ENCODE measurements around the gene ATE1. TPM values are rescaled to one million over a fixed set of nuclear protein-coding genes. Genes with fewer than 3 reads are reported as not detected.

Gene ATE1
- total and polyA plus RNA-seq, 9 donors, result 13.8 to 29.4 (median 20.0) TPM

DNA sequence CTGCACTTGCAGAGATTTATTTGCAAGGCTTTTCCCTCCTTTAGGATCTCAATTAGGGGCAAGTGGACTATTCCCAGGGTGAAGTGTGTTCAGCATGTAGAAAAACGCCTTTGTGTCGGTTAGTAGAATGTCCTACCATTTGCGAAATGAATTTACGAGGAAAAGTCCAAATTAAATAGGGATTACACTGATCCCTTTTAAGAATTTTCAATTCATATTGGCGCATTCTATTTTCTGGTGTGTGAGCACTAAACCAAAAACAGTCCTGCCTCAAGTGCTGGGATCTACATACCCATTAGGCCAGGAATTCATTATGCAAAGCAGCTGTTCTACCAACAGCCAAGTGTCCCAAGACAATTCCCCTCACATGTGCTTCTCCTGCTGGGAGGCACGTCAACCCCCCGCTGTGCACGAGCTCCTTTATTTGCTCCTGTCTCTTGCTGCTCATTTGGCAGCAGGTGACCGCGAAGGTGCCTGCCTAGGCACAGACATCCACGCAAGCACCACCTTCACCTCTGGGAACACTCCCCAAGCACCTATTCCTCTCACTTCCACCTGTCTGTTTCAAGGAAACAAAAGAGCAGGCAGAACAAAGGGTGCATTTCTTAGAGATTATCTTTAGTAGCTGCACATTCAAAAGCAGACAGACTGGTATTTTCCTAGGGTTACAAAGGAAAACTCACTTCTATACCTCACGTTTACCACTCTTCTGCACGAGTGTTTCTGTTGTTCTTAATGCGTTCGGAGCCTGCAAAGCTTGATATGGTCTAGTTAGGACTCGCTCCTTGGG lies 195.0 kb downstream of the ATE1 start:
- no peaks in the 10 kb centered on the region for H3K36me3 ChIP-seq (ENCODE audit: control insufficient read depth, insufficient read depth, low read length)
- peaks cover 17% of the 10 kb centered on the region for H3K27me3 ChIP-seq (ENCODE audit: control insufficient read depth, insufficient read depth, low read length)
- H3K9me3 ChIP-seq (replicated peaks; ENCODE audit: control insufficient read depth, low read depth, low read length), result no peaks in the 10 kb centered on the region
- H3K27ac ChIP-seq (ENCODE audit: low read length), result no peak overlapping the region
- 63% methylated on average over 15 of the region's 16 CpGs for WGBS (ENCODE audit: insufficient coverage)
- H3K4me1 ChIP-seq (ENCODE audit: control insufficient read depth, insufficient read depth, low read length), result no peaks in the 10 kb centered on the region
- DNase-seq, result no peak
- no peak overlapping the region for H3K4me3 ChIP-seq (ENCODE audit: low read length)

DNA sequence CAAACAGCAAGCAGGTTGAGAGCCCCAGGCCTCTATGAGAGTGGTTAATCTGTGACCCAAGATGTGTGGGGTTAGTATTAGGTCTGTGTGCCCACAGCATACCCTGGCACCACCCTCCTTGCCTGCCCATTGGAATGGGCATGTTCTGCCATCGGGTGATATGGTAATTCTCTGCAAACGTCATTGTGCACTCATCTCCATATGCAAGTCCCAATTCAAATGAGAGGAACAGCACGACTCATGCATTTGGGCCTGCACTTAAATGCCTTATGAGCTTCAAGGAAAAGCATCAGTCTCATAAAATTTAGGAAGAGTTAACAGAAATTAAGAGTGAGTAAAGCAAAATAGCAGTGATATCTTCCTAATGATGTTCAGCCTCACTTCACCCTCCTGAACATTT lies 195.7 kb downstream of the ATE1 start:
- no peaks in the 10 kb centered on the region for H3K4me1 ChIP-seq (ENCODE audit: control insufficient read depth, insufficient read depth, low read length)
- H3K27ac ChIP-seq (ENCODE audit: low read length), result no peak overlapping the region
- no peaks in the 10 kb centered on the region for H3K9me3 ChIP-seq (replicated peaks; ENCODE audit: control insufficient read depth, low read depth, low read length)
- H3K27me3 ChIP-seq (ENCODE audit: control insufficient read depth, insufficient read depth, low read length), result peaks cover 17% of the 10 kb centered on the region
- 83% methylated on average over 1 of the region's 3 CpGs for WGBS (ENCODE audit: insufficient coverage)
- H3K36me3 ChIP-seq (ENCODE audit: control insufficient read depth, insufficient read depth, low read length), result no peaks in the 10 kb centered on the region
- no peak for DNase-seq
- no peak overlapping the region for H3K4me3 ChIP-seq (ENCODE audit: low read length)

DNA sequence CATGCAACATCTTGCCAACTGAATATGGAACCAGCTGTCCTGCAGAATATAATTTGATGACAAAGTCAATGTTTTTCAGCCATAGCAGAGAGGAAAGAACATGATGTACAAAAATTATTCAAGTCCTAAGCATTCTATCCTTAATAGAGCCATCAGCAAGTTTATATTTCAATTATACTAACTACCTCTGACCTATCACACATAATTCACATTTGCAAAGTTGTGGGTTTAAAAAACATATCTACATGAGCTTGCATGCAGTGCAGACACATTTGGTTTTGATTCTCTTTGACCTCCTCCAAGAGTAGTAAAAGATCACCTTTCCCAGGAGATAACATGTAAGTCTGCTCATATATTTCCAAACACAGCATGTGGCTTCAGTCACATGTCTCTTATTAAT lies 203.5 kb downstream of the ATE1 start:
- H3K27me3 ChIP-seq (ENCODE audit: control insufficient read depth, insufficient read depth, low read length), result peaks cover 6% of the 10 kb centered on the region
- H3K36me3 ChIP-seq (ENCODE audit: control insufficient read depth, insufficient read depth, low read length), result no peaks in the 10 kb centered on the region
- no peak for DNase-seq
- H3K27ac ChIP-seq (ENCODE audit: low read length), result no peak overlapping the region
- H3K4me1 ChIP-seq (ENCODE audit: control insufficient read depth, insufficient read depth, low read length), result no peaks in the 10 kb centered on the region
- H3K9me3 ChIP-seq (replicated peaks; ENCODE audit: control insufficient read depth, low read depth, low read length), result no peaks in the 10 kb centered on the region
- no peak overlapping the region for H3K4me3 ChIP-seq (ENCODE audit: low read length)

DNA sequence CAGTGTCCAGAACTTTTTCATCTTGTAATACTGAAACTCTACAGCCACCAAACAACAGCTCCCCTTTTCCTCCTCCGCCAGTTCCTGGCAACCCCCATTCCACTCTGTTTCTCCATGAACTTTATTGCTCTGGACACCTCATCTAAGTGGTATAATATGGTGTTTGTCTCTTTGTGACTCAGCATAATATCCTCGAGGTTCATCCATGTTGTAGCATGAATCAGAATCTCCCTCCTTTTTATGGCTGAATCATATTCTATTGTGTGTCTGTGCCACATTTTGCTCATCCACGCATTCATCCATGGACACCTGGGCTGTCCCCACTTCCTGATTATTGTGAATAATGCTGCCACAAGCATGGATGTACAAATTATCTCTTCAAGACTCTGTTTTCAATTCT lies 205.2 kb downstream of the ATE1 start:
- WGBS (ENCODE audit: insufficient coverage), result no CpG with 5 or more reads among the region's 3 CpGs
- H3K4me3 ChIP-seq (ENCODE audit: low read length), result no peak overlapping the region
- no peaks in the 10 kb centered on the region for H3K4me1 ChIP-seq (ENCODE audit: control insufficient read depth, insufficient read depth, low read length)
- H3K36me3 ChIP-seq (ENCODE audit: control insufficient read depth, insufficient read depth, low read length), result no peaks in the 10 kb centered on the region
- DNase-seq, result no peak
- no peaks in the 10 kb centered on the region for H3K9me3 ChIP-seq (replicated peaks; ENCODE audit: control insufficient read depth, low read depth, low read length)
- no peak overlapping the region for H3K27ac ChIP-seq (ENCODE audit: low read length)
- peaks cover 6% of the 10 kb centered on the region for H3K27me3 ChIP-seq (ENCODE audit: control insufficient read depth, insufficient read depth, low read length)

DNA sequence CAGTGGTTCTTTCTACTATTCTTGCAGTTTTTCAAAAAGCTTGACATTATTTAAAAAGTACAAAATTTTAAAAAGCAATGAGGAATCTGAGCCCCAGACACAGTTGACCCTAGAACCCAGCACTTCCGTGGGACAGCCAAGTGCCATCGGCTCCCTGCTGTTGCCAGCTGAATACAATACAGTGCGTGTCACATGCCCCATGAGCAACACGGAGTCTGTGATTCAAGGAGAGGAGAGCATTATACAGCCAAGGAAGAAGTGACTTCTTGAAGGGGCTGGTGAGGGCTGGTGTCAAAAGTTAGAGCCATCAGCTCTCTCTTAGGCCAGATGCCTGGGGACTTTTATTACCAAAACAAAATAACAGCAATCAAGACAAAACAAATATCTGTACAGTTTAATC lies 206.6 kb downstream of the ATE1 start:
- H3K27me3 ChIP-seq (ENCODE audit: control insufficient read depth, insufficient read depth, low read length), result peaks cover 4% of the 10 kb centered on the region
- H3K4me3 ChIP-seq (ENCODE audit: low read length), result no peak overlapping the region
- H3K4me1 ChIP-seq (ENCODE audit: control insufficient read depth, insufficient read depth, low read length), result no peaks in the 10 kb centered on the region
- no peak overlapping the region for H3K27ac ChIP-seq (ENCODE audit: low read length)
- no peaks in the 10 kb centered on the region for H3K9me3 ChIP-seq (replicated peaks; ENCODE audit: control insufficient read depth, low read depth, low read length)
- WGBS (ENCODE audit: insufficient coverage), result 100% methylated on average over 3 of the region's 4 CpGs
- no peaks in the 10 kb centered on the region for H3K36me3 ChIP-seq (ENCODE audit: control insufficient read depth, insufficient read depth, low read length)
- DNase-seq, result no peak

DNA sequence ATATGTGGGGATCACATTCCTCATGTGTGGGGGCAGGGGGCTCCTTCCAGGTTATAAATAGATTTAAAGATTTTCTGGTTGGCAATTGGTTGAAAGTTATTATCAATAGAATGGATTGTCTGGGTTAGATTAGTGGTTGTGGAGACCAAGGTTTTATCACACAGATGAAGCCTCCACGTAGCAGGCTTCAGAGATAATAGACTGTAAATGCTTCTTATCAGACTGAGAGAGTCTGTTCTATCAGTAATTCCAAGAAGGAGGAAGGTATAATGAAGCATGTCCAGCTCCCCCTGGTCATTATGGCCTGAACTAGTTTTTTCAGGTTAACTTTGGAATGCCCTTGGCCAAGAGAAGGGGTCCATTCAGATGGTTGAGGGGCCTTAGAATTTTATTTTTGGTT lies 211.9 kb downstream of the ATE1 start:
- 57% methylated on average over 1 of the region's 1 CpG for WGBS (ENCODE audit: insufficient coverage)
- H3K36me3 ChIP-seq (ENCODE audit: control insufficient read depth, insufficient read depth, low read length), result no peaks in the 10 kb centered on the region
- no peaks in the 10 kb centered on the region for H3K9me3 ChIP-seq (replicated peaks; ENCODE audit: control insufficient read depth, low read depth, low read length)
- no peaks in the 10 kb centered on the region for H3K4me1 ChIP-seq (ENCODE audit: control insufficient read depth, insufficient read depth, low read length)
- H3K27me3 ChIP-seq (ENCODE audit: control insufficient read depth, insufficient read depth, low read length), result peaks cover 4% of the 10 kb centered on the region
- no peak overlapping the region for H3K27ac ChIP-seq (ENCODE audit: low read length)
- no peak for DNase-seq
- H3K4me3 ChIP-seq (ENCODE audit: low read length), result no peak overlapping the region

DNA sequence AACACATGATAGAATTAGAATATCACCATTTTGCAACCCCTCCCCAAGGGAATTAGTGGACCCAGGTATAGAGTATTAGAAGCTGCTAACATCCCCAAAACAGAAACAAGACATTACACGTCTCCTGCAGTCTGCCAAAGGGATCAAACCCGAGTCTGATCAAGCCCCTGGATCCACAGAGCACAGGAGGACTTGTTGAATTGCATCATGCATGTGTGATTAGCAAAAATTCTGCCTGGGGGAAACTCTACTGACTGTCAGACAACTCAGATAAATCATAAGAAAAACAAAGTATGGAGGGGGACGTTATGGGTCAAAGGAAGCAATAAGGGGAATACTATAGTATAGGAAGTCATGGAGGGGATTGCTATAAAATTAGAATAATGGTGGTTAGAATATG lies 212.8 kb downstream of the ATE1 start:
- H3K9me3 ChIP-seq (replicated peaks; ENCODE audit: control insufficient read depth, low read depth, low read length), result no peaks in the 10 kb centered on the region
- no CpG with 5 or more reads among the region's 3 CpGs for WGBS (ENCODE audit: insufficient coverage)
- H3K36me3 ChIP-seq (ENCODE audit: control insufficient read depth, insufficient read depth, low read length), result no peaks in the 10 kb centered on the region
- no peak for DNase-seq
- H3K4me1 ChIP-seq (ENCODE audit: control insufficient read depth, insufficient read depth, low read length), result no peaks in the 10 kb centered on the region
- peaks cover 11% of the 10 kb centered on the region for H3K27me3 ChIP-seq (ENCODE audit: control insufficient read depth, insufficient read depth, low read length)
- H3K4me3 ChIP-seq (ENCODE audit: low read length), result no peak overlapping the region
- no peak overlapping the region for H3K27ac ChIP-seq (ENCODE audit: low read length)

DNA sequence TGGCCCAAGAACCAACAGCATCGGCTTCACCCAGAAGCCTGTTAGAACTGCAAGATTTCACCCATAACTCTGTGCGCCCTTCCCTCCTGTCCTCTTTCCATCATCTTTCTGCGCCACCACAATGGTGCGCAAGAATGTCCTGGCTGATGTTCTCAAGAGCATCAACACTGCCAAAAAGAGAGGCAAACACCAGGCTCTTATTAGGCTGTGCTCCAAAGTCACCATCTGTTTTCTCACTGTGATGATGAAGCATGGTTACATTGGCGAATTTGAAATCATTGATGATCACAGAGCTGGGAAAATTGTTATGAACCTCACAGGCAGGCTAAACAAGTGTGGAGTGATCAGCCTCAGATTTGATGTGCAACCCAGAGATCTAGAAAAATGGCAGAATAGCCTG lies 214.3 kb downstream of the ATE1 start:
- Histone ChIP-seq H3K27me3 (ENCODE audit: control insufficient read depth, insufficient read depth, low read length) (peaks cover 14% of the 10 kb centered on the region), H3K9me3 (replicated peaks; ENCODE audit: control insufficient read depth, low read depth, low read length) (no peaks in the 10 kb centered on the region), H3K4me1 (ENCODE audit: control insufficient read depth, insufficient read depth, low read length) (no peaks in the 10 kb centered on the region), H3K27ac (ENCODE audit: low read length) (no peak overlapping the region), H3K4me3 (ENCODE audit: low read length) (no peak overlapping the region), H3K36me3 (ENCODE audit: control insufficient read depth, insufficient read depth, low read length) (no peaks in the 10 kb centered on the region)
- no peak for DNase-seq
- WGBS (ENCODE audit: insufficient coverage), result 73% methylated on average over 4 of the region's 5 CpGs

DNA sequence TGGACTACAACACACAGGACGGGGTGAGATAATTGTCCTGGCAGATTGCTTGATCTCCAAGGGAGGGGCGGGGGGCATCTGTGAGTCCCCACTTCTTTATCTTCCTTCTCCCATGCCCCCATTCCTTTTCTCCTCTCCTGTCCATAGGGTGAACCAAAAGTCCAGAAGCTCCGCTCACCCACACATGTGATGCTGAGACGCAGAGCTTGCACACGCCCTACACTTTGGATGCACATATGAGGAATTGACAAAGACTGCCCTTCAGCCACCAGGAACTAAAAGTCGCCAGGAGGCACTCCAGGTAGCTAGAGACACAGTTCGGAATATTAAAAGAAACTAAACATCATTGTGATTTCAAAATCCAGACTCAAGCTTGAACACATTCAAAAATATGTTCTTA lies 216.9 kb downstream of the ATE1 start:
- H3K36me3 ChIP-seq (ENCODE audit: control insufficient read depth, insufficient read depth, low read length), result no peaks in the 10 kb centered on the region
- no peaks in the 10 kb centered on the region for H3K4me1 ChIP-seq (ENCODE audit: control insufficient read depth, insufficient read depth, low read length)
- WGBS (ENCODE audit: insufficient coverage), result 61% methylated on average over 3 of the region's 7 CpGs
- no peaks in the 10 kb centered on the region for H3K9me3 ChIP-seq (replicated peaks; ENCODE audit: control insufficient read depth, low read depth, low read length)
- H3K27me3 ChIP-seq (ENCODE audit: control insufficient read depth, insufficient read depth, low read length), result peaks cover 15% of the 10 kb centered on the region
- no peak for DNase-seq
- no peak overlapping the region for H3K27ac ChIP-seq (ENCODE audit: low read length)
- no peak overlapping the region for H3K4me3 ChIP-seq (ENCODE audit: low read length)

DNA sequence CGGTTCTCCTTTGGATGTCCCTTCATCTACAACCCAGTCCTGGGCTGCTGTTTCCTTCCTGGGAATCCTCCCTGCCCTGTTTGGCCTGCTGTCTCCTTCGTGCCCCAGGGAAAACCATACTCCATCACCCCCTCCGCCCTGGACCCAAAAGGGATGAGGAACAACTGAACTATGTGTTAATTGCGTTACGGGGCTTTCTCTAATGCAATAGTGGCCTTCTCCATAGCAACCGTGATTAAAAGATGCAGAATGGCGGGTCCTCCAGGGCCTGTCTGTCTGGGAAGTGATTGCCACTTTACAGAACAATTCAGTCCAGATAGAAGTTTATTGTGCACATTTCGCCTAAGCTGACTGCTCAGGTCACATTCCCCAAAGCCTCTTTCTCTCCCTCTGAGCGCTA lies 217.6 kb downstream of the ATE1 start:
- Histone ChIP-seq H3K27me3 (ENCODE audit: control insufficient read depth, insufficient read depth, low read length) (peaks cover 15% of the 10 kb centered on the region), H3K4me1 (ENCODE audit: control insufficient read depth, insufficient read depth, low read length) (no peaks in the 10 kb centered on the region), H3K4me3 (ENCODE audit: low read length) (no peak overlapping the region), H3K9me3 (replicated peaks; ENCODE audit: control insufficient read depth, low read depth, low read length) (no peaks in the 10 kb centered on the region), H3K36me3 (ENCODE audit: control insufficient read depth, insufficient read depth, low read length) (no peaks in the 10 kb centered on the region), H3K27ac (ENCODE audit: low read length) (no peak overlapping the region)
- DNase-seq, result no peak
- 41% methylated on average over 2 of the region's 9 CpGs for WGBS (ENCODE audit: insufficient coverage)

DNA sequence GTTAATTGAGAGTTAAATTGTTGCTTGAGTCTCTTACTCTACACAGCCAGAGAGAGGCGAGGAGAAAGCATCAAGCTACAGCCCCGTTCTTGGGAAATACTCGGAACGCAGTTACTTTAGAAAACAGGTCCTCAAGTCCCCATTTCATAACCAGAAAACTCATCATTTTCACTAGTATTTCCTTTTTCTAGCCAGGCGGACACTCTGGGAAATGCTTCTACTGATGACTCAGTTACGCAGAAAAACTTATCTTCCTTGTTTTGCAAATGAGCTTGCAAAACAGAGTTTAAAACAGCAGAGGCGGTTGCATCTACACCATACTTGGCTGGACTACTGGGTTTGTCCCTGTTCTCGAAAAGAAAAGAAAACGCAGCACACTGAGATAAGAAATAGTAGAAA lies 218.2 kb downstream of the ATE1 start:
- H3K27me3 ChIP-seq (ENCODE audit: control insufficient read depth, insufficient read depth, low read length), result peaks cover 15% of the 10 kb centered on the region
- no peaks in the 10 kb centered on the region for H3K36me3 ChIP-seq (ENCODE audit: control insufficient read depth, insufficient read depth, low read length)
- H3K4me1 ChIP-seq (ENCODE audit: control insufficient read depth, insufficient read depth, low read length), result no peaks in the 10 kb centered on the region
- 67% methylated on average over 5 of the region's 9 CpGs for WGBS (ENCODE audit: insufficient coverage)
- DNase-seq, result peak; percentile 8
- H3K4me3 ChIP-seq (ENCODE audit: low read length), result no peak overlapping the region
- H3K9me3 ChIP-seq (replicated peaks; ENCODE audit: control insufficient read depth, low read depth, low read length), result no peaks in the 10 kb centered on the region
- H3K27ac ChIP-seq (ENCODE audit: low read length), result no peak overlapping the region

Measured in muscle of leg (tissue), 11 donors.